Left renal pelvis (tissue), 4 donors: ENCODE data around the gene TEX11. TPM values are rescaled to one million over a fixed set of nuclear protein-coding genes. Genes with fewer than 3 reads are reported as not detected.
"Not testable (repeated sequence)": the region's sequence is repeated elsewhere in the genome, so short reads cannot be mapped to it uniquely, and the experiment has no call there.

ENCODE experiments used
- DNase-seq, 4 donors: peaks; one replicate each; pipeline ENCODE4 v3.0.0-alpha.2; 2013; ENCODE audit warnings: low read depth in 4 of 4, low spot score in 3 of 4
- polyA plus RNA-seq, 4 donors: library from polyadenylated mRNA; unstranded; fragments of 120-200 nt; gene quantifications; one replicate each; pipeline ENCODE4 v1.2.1, GENCODE V29; 2013; ENCODE audit not compliant: insufficient read length in 4 of 4

The TEX11 gene
- polyA plus RNA-seq, 4 donors: 0.06 to 0.13 (median 0.08) TPM

GRCh38 chrX:70618467-70618866 lies 290.0 kb downstream of the TEX11 start:
- DNase-seq: no peak

GRCh38 chrX:70613295-70613694 lies 295.2 kb downstream of the TEX11 start:
- no peak for DNase-seq

- no peak for DNase-seq
Observed at GRCh38 chrX:70605352-70605751, 303.2 kb downstream of the TEX11 start.

- DNase-seq: no peak
Observed at GRCh38 chrX:70592091-70592490, 316.4 kb downstream of the TEX11 start.

- DNase-seq: not testable (repeated sequence)
Observed at GRCh38 chrX:70587158-70587557, 321.4 kb downstream of the TEX11 start.

GRCh38 chrX:70577442-70577841 lies 331.1 kb downstream of the TEX11 start:
- no peak for DNase-seq

- not testable (repeated sequence) for DNase-seq
Observed at GRCh38 chrX:70569922-70570576, 338.5 kb downstream of the TEX11 start.

- no peak for DNase-seq
Observed at GRCh38 chrX:70554948-70555347, 353.6 kb downstream of the TEX11 start.

- DNase-seq: no peak
Observed at GRCh38 chrX:70554523-70554922, 354.0 kb downstream of the TEX11 start.

GRCh38 chrX:70554081-70554480 lies 354.4 kb downstream of the TEX11 start:
- DNase-seq: no peak

- no peak for DNase-seq
Observed at GRCh38 chrX:70553516-70553915, 355.0 kb downstream of the TEX11 start.

- DNase-seq: no peak
Observed at GRCh38 chrX:70552130-70552704, 356.3 kb downstream of the TEX11 start.

GRCh38 chrX:70549429-70549828 lies 359.1 kb downstream of the TEX11 start:
- no peak for DNase-seq

- no peak for DNase-seq
Observed at GRCh38 chrX:70535198-70535597, 373.3 kb downstream of the TEX11 start.

GRCh38 chrX:70527610-70528345 lies 380.7 kb downstream of the TEX11 start:
- no peak for DNase-seq

GRCh38 chrX:70527053-70527452 lies 381.5 kb downstream of the TEX11 start:
- DNase-seq: no peak

GRCh38 chrX:70525733-70526132 lies 382.8 kb downstream of the TEX11 start:
- no peak for DNase-seq

- not testable (repeated sequence) for DNase-seq
Observed at GRCh38 chrX:70515692-70516091, 392.8 kb downstream of the TEX11 start.

GRCh38 chrX:70515270-70515669 lies 393.2 kb downstream of the TEX11 start:
- not testable (repeated sequence) for DNase-seq

- no peak for DNase-seq
Observed at GRCh38 chrX:70509078-70509477, 399.4 kb downstream of the TEX11 start.

GRCh38 chrX:70508296-70508911 lies 400.1 kb downstream of the TEX11 start:
- DNase-seq: no peak
